HAP-1 (cell line): Measurements from ENCODE around the gene ADCY5.
A peak's percentile ranks its signal among the peaks of the same experiment; 100 is the strongest.
"Not testable (repeated sequence)": the region's sequence is repeated elsewhere in the genome, so short reads cannot be mapped to it uniquely, and the experiment has no call there.

Experiments used
- DNase-seq, 2 experiments: peaks; one replicate each; pipeline ENCODE4 v3.0.0-alpha.2; 2016 to 2020; ENCODE audit warnings: low spot score in 2 of 2
- H3K27me3 ChIP-seq: fragments of 250-450 bp; sonication (Bioruptor Pico); 2 replicates; pipeline ENCODE4 v1.5.1; 2020; ENCODE audit warnings: low read depth, mild to moderate bottlenecking, moderate library complexity
- H3K36me3 ChIP-seq: fragments of 250-450 bp; sonication (Bioruptor Pico); replicated peaks from 2 replicates; pipeline ENCODE4 v1.5.1; 2020; ENCODE audit warnings: mild to moderate bottlenecking
- H3K4me1 ChIP-seq: fragments of 250-450 bp; sonication (Bioruptor Pico); 2 replicates; pipeline ENCODE4 v1.5.1; 2020; ENCODE audit warnings: mild to moderate bottlenecking
- H3K4me3 ChIP-seq: fragments of 250-450 bp; sonication (Bioruptor Pico); 2 replicates; pipeline ENCODE4 v1.5.1; 2020; ENCODE audit warnings: mild to moderate bottlenecking, moderate library complexity
- H3K9me3 ChIP-seq: fragments of 250-450 bp; sonication (Bioruptor Pico); 2 replicates; pipeline ENCODE4 v1.5.1; 2020; ENCODE audit warnings: mild to moderate bottlenecking, moderate library complexity
- in situ Hi-C: fragments of 300-500 bp; cut with MboI; formaldehyde crosslinking; loops from 3 replicates; pipeline ENCODE4 v1.14.3; 2020; ENCODE audit warnings: low sequenced_read_pairs, inconsistent platforms, mixed read lengths

The ADCY5 gene

GRCh38 chr3:123448536-123449101 is at the start of gene ADCY5:
Gene ADCY5 (minus strand): TSS chr3:123449090. CDS start chr3:123448545, 545 bp downstream.
- peak in 1 of 2 experiments; percentile 37 for DNase-seq
- in situ Hi-C loops: no loop called here
- Histone ChIP-seq H3K9me3 (no peaks in the 10 kb centered on the region), H3K36me3 (no peaks in the 10 kb centered on the region), H3K4me3 (peak within 1 kb of the TSS; percentile 33), H3K4me1 (no peaks in the 10 kb centered on the region; the same call in 1 of the 2 replicates), H3K27me3 (peaks cover 30% of the 10 kb centered on the region)

GRCh38 chr3:123493912-123494311 is 45.0 kb upstream of the ADCY5 start:
- no peak for DNase-seq
- peaks cover 5% of the 10 kb centered on the region; the same call in 1 of the 2 replicates for H3K4me1 ChIP-seq
- no peaks in the 10 kb centered on the region for H3K9me3 ChIP-seq
- H3K36me3 ChIP-seq: peaks cover 22% of the 10 kb centered on the region
- no peaks in the 10 kb centered on the region for H3K27me3 ChIP-seq
- no peak overlapping the region for H3K4me3 ChIP-seq
- in situ Hi-C loops: no loop called here

GRCh38 chr3:123491966-123492587 is 43.2 kb upstream of the ADCY5 start:
- in situ Hi-C loops: no loop called here
- DNase-seq: no peak
- Histone ChIP-seq H3K4me3 (no peak overlapping the region), H3K4me1 (peaks cover 5% of the 10 kb centered on the region; the same call in 1 of the 2 replicates), H3K9me3 (no peaks in the 10 kb centered on the region), H3K36me3 (peaks cover 10% of the 10 kb centered on the region), H3K27me3 (no peaks in the 10 kb centered on the region)

GRCh38 chr3:123489400-123490004 is 40.6 kb upstream of the ADCY5 start:
- Histone ChIP-seq H3K9me3 (no peaks in the 10 kb centered on the region), H3K27me3 (no peaks in the 10 kb centered on the region), H3K4me3 (no peak overlapping the region), H3K4me1 (peaks cover 5% of the 10 kb centered on the region; the same call in 1 of the 2 replicates), H3K36me3 (peaks cover 5% of the 10 kb centered on the region)
- peak; percentile 47 to 82 for DNase-seq
- in situ Hi-C loops: loop anchor here (5.0 kb wide), 1 partner anchor 162 kb away; no protein-coding TSS in a partner anchor

GRCh38 chr3:123488645-123489347 is 39.9 kb upstream of the ADCY5 start:
- Histone ChIP-seq H3K4me3 (no peak overlapping the region), H3K4me1 (peaks cover 5% of the 10 kb centered on the region; the same call in 1 of the 2 replicates), H3K36me3 (0 out of 2 replicates have a peak, but pooled peaks cover 3% of the 10 kb centered on the region), H3K9me3 (no peaks in the 10 kb centered on the region), H3K27me3 (no peaks in the 10 kb centered on the region)
- in situ Hi-C loops: loop anchor here (5.0 kb wide), 1 partner anchor 161 kb away; no protein-coding TSS in a partner anchor
- no peak for DNase-seq

GRCh38 chr3:123487063-123487462 is 38.2 kb upstream of the ADCY5 start:
- not testable (repeated sequence) for H3K9me3 ChIP-seq, H3K36me3 ChIP-seq, H3K4me1 ChIP-seq, H3K4me3 ChIP-seq, DNase-seq, H3K27me3 ChIP-seq
- in situ Hi-C loops: loop anchor here (5.0 kb wide), 1 partner anchor 160 kb away; no protein-coding TSS in a partner anchor

- H3K36me3 ChIP-seq: no peaks in the 10 kb centered on the region
- no peaks in the 10 kb centered on the region for H3K27me3 ChIP-seq
- in situ Hi-C loops: loop anchor here (5.0 kb wide), 1 partner anchor 159 kb away; no protein-coding TSS in a partner anchor
- no peak overlapping the region for H3K4me3 ChIP-seq
- no peaks in the 10 kb centered on the region for H3K9me3 ChIP-seq
- no peak for DNase-seq
- H3K4me1 ChIP-seq: peaks cover 5% of the 10 kb centered on the region; the same call in 1 of the 2 replicates
Measured at GRCh38 chr3:123486460-123486859, 37.6 kb upstream of the ADCY5 start.

- Histone ChIP-seq H3K9me3 (no peaks in the 10 kb centered on the region), H3K4me1 (peaks cover 5% of the 10 kb centered on the region; the same call in 1 of the 2 replicates), H3K4me3 (no peak overlapping the region), H3K36me3 (no peaks in the 10 kb centered on the region), H3K27me3 (no peaks in the 10 kb centered on the region)
- DNase-seq: no peak
- in situ Hi-C loops: loop anchor here (5.0 kb wide), 1 partner anchor 158 kb away; no protein-coding TSS in a partner anchor
Measured at GRCh38 chr3:123485551-123485950, 36.7 kb upstream of the ADCY5 start.

GRCh38 chr3:123483146-123483545 is 34.3 kb upstream of the ADCY5 start:
- no peaks in the 10 kb centered on the region for H3K27me3 ChIP-seq
- in situ Hi-C loops: no loop called here
- no peak for DNase-seq
- H3K4me3 ChIP-seq: no peak overlapping the region
- H3K4me1 ChIP-seq: no peaks in the 10 kb centered on the region
- no peaks in the 10 kb centered on the region for H3K36me3 ChIP-seq
- H3K9me3 ChIP-seq: no peaks in the 10 kb centered on the region

- H3K4me1 ChIP-seq: no peaks in the 10 kb centered on the region
- no peak overlapping the region for H3K4me3 ChIP-seq
- H3K9me3 ChIP-seq: no peaks in the 10 kb centered on the region
- in situ Hi-C loops: no loop called here
- no peaks in the 10 kb centered on the region for H3K27me3 ChIP-seq
- DNase-seq: no peak
- no peaks in the 10 kb centered on the region for H3K36me3 ChIP-seq
Measured at GRCh38 chr3:123481722-123482457, 33.0 kb upstream of the ADCY5 start.

- no peak for DNase-seq
- H3K4me1 ChIP-seq: no peaks in the 10 kb centered on the region
- H3K9me3 ChIP-seq: no peaks in the 10 kb centered on the region
- no peaks in the 10 kb centered on the region for H3K36me3 ChIP-seq
- in situ Hi-C loops: no loop called here
- H3K27me3 ChIP-seq: no peaks in the 10 kb centered on the region
- no peak overlapping the region for H3K4me3 ChIP-seq
Measured at GRCh38 chr3:123481071-123481470, 32.2 kb upstream of the ADCY5 start.

GRCh38 chr3:123480428-123480827 is 31.5 kb upstream of the ADCY5 start:
- Histone ChIP-seq H3K4me3 (no peak overlapping the region), H3K9me3 (no peaks in the 10 kb centered on the region), H3K36me3 (no peaks in the 10 kb centered on the region), H3K4me1 (no peaks in the 10 kb centered on the region), H3K27me3 (no peaks in the 10 kb centered on the region; the same call in 1 of the 2 replicates)
- DNase-seq: no peak
- in situ Hi-C loops: no loop called here

- DNase-seq: no peak
- H3K4me1 ChIP-seq: no peaks in the 10 kb centered on the region
- in situ Hi-C loops: no loop called here
Measured at GRCh38 chr3:123479891-123480290, 31.0 kb upstream of the ADCY5 start.

More at GRCh38 chr3:123479891-123480290, 31.0 kb upstream of the ADCY5 start:
- Histone ChIP-seq H3K4me3 (no peak overlapping the region), H3K27me3 (no peaks in the 10 kb centered on the region; the same call in 1 of the 2 replicates), H3K9me3 (no peaks in the 10 kb centered on the region), H3K36me3 (no peaks in the 10 kb centered on the region)
